Activated naive CD4-positive, alpha-beta T cell treated with anti-CD3 and anti-CD28 coated beads, Interleukin-2, amount 10 ng/mL, durations not matched to agents 7 days and 5 days (primary cell): ENCODE results near the gene PRKG1.
"Not testable (repeated sequence)": the region's sequence is repeated elsewhere in the genome, so short reads cannot be mapped to it uniquely, and the experiment has no call there.

ENCODE experiments used
- CTCF ChIA-PET: fragments of 350-600 bp; sonication (Branson Sonifier 250); formaldehyde crosslinking; loops from one replicate; lab custom pipeline; 2021; ENCODE audit warnings: antibody characterized with exemption; lab: Charles Lee
- DNase-seq: peaks from one replicate; pipeline ENCODE4 v3.0.0-alpha.2; 2020
- H3K27ac Mint-ChIP-seq: one replicate; pipeline ENCODE4 v1.8.0; 2021; ENCODE audit warnings: mild to moderate bottlenecking, moderate library complexity, mixed read lengths
- H3K27me3 Mint-ChIP-seq: one replicate; pipeline ENCODE4 v1.8.0; 2021; ENCODE audit warnings: mild to moderate bottlenecking, mixed read lengths
- H3K36me3 Mint-ChIP-seq: one replicate; pipeline ENCODE4 v1.8.0; 2021; ENCODE audit warnings: mixed read lengths
- H3K4me1 Mint-ChIP-seq: one replicate; pipeline ENCODE4 v1.8.0; 2021; ENCODE audit warnings: mixed read lengths
- H3K4me3 Mint-ChIP-seq: one replicate; pipeline ENCODE4 v1.8.0; 2021; ENCODE audit warnings: mild to moderate bottlenecking, moderate library complexity, mixed read lengths
- H3K9me3 Mint-ChIP-seq: one replicate; pipeline ENCODE4 v1.8.0; 2021; ENCODE audit warnings: mixed read lengths

PRKG1 gene

GRCh38 chr10:51523440-51523839, 449.2 kb downstream of the PRKG1 start:
- no peak overlapping the region for H3K4me3 Mint-ChIP-seq
- CTCF ChIA-PET: no interaction called here
- H3K4me1 Mint-ChIP-seq: no peaks in the 10 kb centered on the region
- no peak for DNase-seq
- H3K9me3 Mint-ChIP-seq: no peaks in the 10 kb centered on the region
- H3K36me3 Mint-ChIP-seq: no peaks in the 10 kb centered on the region
- no peak overlapping the region for H3K27ac Mint-ChIP-seq
- H3K27me3 Mint-ChIP-seq: no peaks in the 10 kb centered on the region

- no peaks in the 10 kb centered on the region for H3K36me3 Mint-ChIP-seq
- CTCF ChIA-PET: no interaction called here
- H3K27ac Mint-ChIP-seq: no peak overlapping the region
- no peaks in the 10 kb centered on the region for H3K9me3 Mint-ChIP-seq
- no peaks in the 10 kb centered on the region for H3K4me1 Mint-ChIP-seq
- H3K4me3 Mint-ChIP-seq: no peak overlapping the region
- no peak for DNase-seq
- H3K27me3 Mint-ChIP-seq: no peaks in the 10 kb centered on the region
Measured at GRCh38 chr10:51524041-51524440, 449.8 kb downstream of the PRKG1 start.

- Mint-ChIP-seq H3K9me3 (no peaks in the 10 kb centered on the region), H3K27ac (no peak overlapping the region), H3K4me3 (no peak overlapping the region), H3K4me1 (no peaks in the 10 kb centered on the region), H3K36me3 (no peaks in the 10 kb centered on the region), H3K27me3 (no peaks in the 10 kb centered on the region)
- CTCF ChIA-PET: no interaction called here
- DNase-seq: no peak
Measured at GRCh38 chr10:51527522-51528219, 453.4 kb downstream of the PRKG1 start.

- no peaks in the 10 kb centered on the region for H3K9me3 Mint-ChIP-seq
- H3K4me3 Mint-ChIP-seq: no peak overlapping the region
- no peaks in the 10 kb centered on the region for H3K27me3 Mint-ChIP-seq
- no peak overlapping the region for H3K27ac Mint-ChIP-seq
- DNase-seq: no peak
- H3K4me1 Mint-ChIP-seq: no peaks in the 10 kb centered on the region
- H3K36me3 Mint-ChIP-seq: no peaks in the 10 kb centered on the region
- CTCF ChIA-PET: no interaction called here
Measured at GRCh38 chr10:51528527-51528926, 454.2 kb downstream of the PRKG1 start.

- H3K36me3 Mint-ChIP-seq: no peaks in the 10 kb centered on the region
- CTCF ChIA-PET: no interaction called here
- DNase-seq: no peak
Measured at GRCh38 chr10:51530541-51530940, 456.3 kb downstream of the PRKG1 start.

GRCh38 chr10:51532044-51532443, 457.8 kb downstream of the PRKG1 start:
- H3K27me3 Mint-ChIP-seq: no peaks in the 10 kb centered on the region
- no peak for DNase-seq
- no peaks in the 10 kb centered on the region for H3K4me1 Mint-ChIP-seq
- H3K36me3 Mint-ChIP-seq: no peaks in the 10 kb centered on the region
- H3K27ac Mint-ChIP-seq: no peak overlapping the region
- CTCF ChIA-PET: no interaction called here
- H3K4me3 Mint-ChIP-seq: no peak overlapping the region
- no peaks in the 10 kb centered on the region for H3K9me3 Mint-ChIP-seq

More at GRCh38 chr10:51530541-51530940, 456.3 kb downstream of the PRKG1 start:
- Mint-ChIP-seq H3K4me1 (no peaks in the 10 kb centered on the region), H3K4me3 (no peak overlapping the region), H3K9me3 (no peaks in the 10 kb centered on the region), H3K27ac (no peak overlapping the region), H3K27me3 (no peaks in the 10 kb centered on the region)

- Mint-ChIP-seq H3K9me3 (no peaks in the 10 kb centered on the region), H3K4me3 (no peak overlapping the region), H3K4me1 (no peaks in the 10 kb centered on the region), H3K27ac (no peak overlapping the region), H3K27me3 (no peaks in the 10 kb centered on the region), H3K36me3 (no peaks in the 10 kb centered on the region)
- DNase-seq: no peak
- CTCF ChIA-PET: no interaction called here
Measured at GRCh38 chr10:51542853-51543252, 468.6 kb downstream of the PRKG1 start.

- CTCF ChIA-PET: no interaction called here
- Mint-ChIP-seq H3K4me3 (no peak overlapping the region), H3K9me3 (no peaks in the 10 kb centered on the region), H3K4me1 (no peaks in the 10 kb centered on the region), H3K27ac (no peak overlapping the region), H3K36me3 (no peaks in the 10 kb centered on the region), H3K27me3 (no peaks in the 10 kb centered on the region)
- no peak for DNase-seq
Measured at GRCh38 chr10:51544933-51545332, 470.6 kb downstream of the PRKG1 start.

GRCh38 chr10:51547941-51548340, 473.7 kb downstream of the PRKG1 start:
- Mint-ChIP-seq H3K9me3 (no peaks in the 10 kb centered on the region), H3K36me3 (no peaks in the 10 kb centered on the region), H3K4me3 (no peak overlapping the region), H3K4me1 (no peaks in the 10 kb centered on the region), H3K27me3 (no peaks in the 10 kb centered on the region), H3K27ac (no peak overlapping the region)
- CTCF ChIA-PET: no interaction called here
- no peak for DNase-seq

- Mint-ChIP-seq H3K27me3 (no peaks in the 10 kb centered on the region), H3K4me3 (no peak overlapping the region), H3K4me1 (no peaks in the 10 kb centered on the region), H3K27ac (no peak overlapping the region), H3K9me3 (no peaks in the 10 kb centered on the region), H3K36me3 (no peaks in the 10 kb centered on the region)
- DNase-seq: no peak
- CTCF ChIA-PET: no interaction called here
Measured at GRCh38 chr10:51552879-51553278, 478.6 kb downstream of the PRKG1 start.

- H3K27ac Mint-ChIP-seq: no peak overlapping the region
- no peak overlapping the region for H3K4me3 Mint-ChIP-seq
- CTCF ChIA-PET: no interaction called here
- no peaks in the 10 kb centered on the region for H3K36me3 Mint-ChIP-seq
- H3K4me1 Mint-ChIP-seq: no peaks in the 10 kb centered on the region
- DNase-seq: no peak
- H3K27me3 Mint-ChIP-seq: no peaks in the 10 kb centered on the region
- H3K9me3 Mint-ChIP-seq: no peaks in the 10 kb centered on the region
Measured at GRCh38 chr10:51564896-51565510, 490.7 kb downstream of the PRKG1 start.

GRCh38 chr10:51567271-51567670, 493.0 kb downstream of the PRKG1 start:
- Mint-ChIP-seq H3K9me3 (no peaks in the 10 kb centered on the region), H3K36me3 (no peaks in the 10 kb centered on the region), H3K27me3 (no peaks in the 10 kb centered on the region), H3K27ac (no peak overlapping the region), H3K4me1 (no peaks in the 10 kb centered on the region), H3K4me3 (no peak overlapping the region)
- DNase-seq: no peak
- CTCF ChIA-PET: no interaction called here

GRCh38 chr10:51569467-51569866, 495.2 kb downstream of the PRKG1 start:
- no peak overlapping the region for H3K4me3 Mint-ChIP-seq
- no peaks in the 10 kb centered on the region for H3K9me3 Mint-ChIP-seq
- DNase-seq: no peak
- no peaks in the 10 kb centered on the region for H3K36me3 Mint-ChIP-seq
- H3K4me1 Mint-ChIP-seq: no peaks in the 10 kb centered on the region
- no peak overlapping the region for H3K27ac Mint-ChIP-seq
- no peaks in the 10 kb centered on the region for H3K27me3 Mint-ChIP-seq
- CTCF ChIA-PET: no interaction called here

- no peaks in the 10 kb centered on the region for H3K9me3 Mint-ChIP-seq
- no peak overlapping the region for H3K27ac Mint-ChIP-seq
- H3K4me1 Mint-ChIP-seq: no peaks in the 10 kb centered on the region
- no peaks in the 10 kb centered on the region for H3K36me3 Mint-ChIP-seq
- DNase-seq: no peak
- CTCF ChIA-PET: interaction anchor here (0.5 kb wide), 1 partner anchor 386 kb away, joined by 3 read pairs; no protein-coding TSS in a partner anchor
- H3K4me3 Mint-ChIP-seq: no peak overlapping the region
- H3K27me3 Mint-ChIP-seq: no peaks in the 10 kb centered on the region
Measured at GRCh38 chr10:51574248-51575048, 500.2 kb downstream of the PRKG1 start.

GRCh38 chr10:51581196-51581595, 506.9 kb downstream of the PRKG1 start:
- DNase-seq, CTCF ChIA-PET, H3K27me3 Mint-ChIP-seq, H3K36me3 Mint-ChIP-seq, H3K9me3 Mint-ChIP-seq, H3K4me3 Mint-ChIP-seq, H3K27ac Mint-ChIP-seq, H3K4me1 Mint-ChIP-seq: not testable (repeated sequence)
